RWPE2 (cell line): ENCODE data around the gene CKM.

Experiments
- ATAC-seq: fragments of 200-7000 bp; cut with Tn5 transposase; 3 replicates; pipeline ENCODE4 v1.9.1; 2021; ENCODE audit warnings: low read depth
- DNase-seq: peaks from one replicate; pipeline ENCODE4 v3.0.0-alpha.2; 2020; ENCODE audit warnings: low spot score
- H3K27ac ChIP-seq: fragments of 450-650 bp; 2 replicates; pipeline ENCODE4 v1.5.1; 2017; ENCODE audit warnings: mild to moderate bottlenecking; ENCODE audit not compliant: poor library complexity, severe bottlenecking
- H3K27me3 ChIP-seq: fragments of 250-450 bp; sonication (Bioruptor Pico); 2 replicates; pipeline ENCODE4 v1.5.1; 2021; ENCODE audit warnings: mild to moderate bottlenecking, moderate library complexity; ENCODE audit not compliant: insufficient read depth, poor library complexity, severe bottlenecking
- H3K36me3 ChIP-seq: fragments of 250-450 bp; sonication (Bioruptor Pico); 2 replicates; pipeline ENCODE4 v1.5.1; 2020; ENCODE audit warnings: low read depth, mild to moderate bottlenecking, moderate library complexity
- H3K4me1 ChIP-seq: fragments of 250-450 bp; sonication (Bioruptor Pico); 2 replicates; pipeline ENCODE4 v1.5.1; 2021; ENCODE audit warnings: mild to moderate bottlenecking, moderate library complexity; ENCODE audit not compliant: insufficient read depth, poor library complexity, severe bottlenecking
- H3K4me3 ChIP-seq: fragments of 250-450 bp; sonication (Bioruptor Pico); 2 replicates; pipeline ENCODE4 v1.5.1; 2021; ENCODE audit warnings: mild to moderate bottlenecking, moderate library complexity; ENCODE audit not compliant: severe bottlenecking
- H3K9me3 ChIP-seq: fragments of 250-450 bp; sonication (Bioruptor Pico); 2 replicates; pipeline ENCODE4 v1.5.1; 2021; ENCODE audit warnings: mild to moderate bottlenecking, moderate library complexity; ENCODE audit not compliant: severe bottlenecking
- CTCF ChIP-seq: fragments of 450-650 bp; IDR thresholded peaks from one replicate; pipeline ENCODE4 v1.5.1; 2017; ENCODE audit warnings: mild to moderate bottlenecking, moderate library complexity; ENCODE audit not compliant: poor library complexity, severe bottlenecking

The CKM gene

GRCh38 chr19:45305421-45305820, 17.3 kb downstream of the CKM start:
- Histone ChIP-seq H3K4me1 (peaks cover 4% of the 10 kb centered on the region), H3K27ac (no peak overlapping the region), H3K27me3 (no peaks in the 10 kb centered on the region), H3K36me3 (peaks cover 2% of the 10 kb centered on the region; the same call in 1 of the 2 replicates), H3K4me3 (no peak overlapping the region), H3K9me3 (no peaks in the 10 kb centered on the region)
- no peak for ATAC-seq
- no peak for DNase-seq
- TF ChIP-seq CTCF: no peak

- no peak overlapping the region for H3K27ac ChIP-seq
- ATAC-seq: no peak
- no peak for TF ChIP-seq CTCF
Measured at GRCh38 chr19:45305007-45305406, 17.7 kb downstream of the CKM start.

GRCh38 chr19:45304141-45304926, 18.3 kb downstream of the CKM start:
- H3K36me3 ChIP-seq: peaks cover 3% of the 10 kb centered on the region; the same call in 1 of the 2 replicates
- peaks cover 4% of the 10 kb centered on the region for H3K4me1 ChIP-seq
- H3K9me3 ChIP-seq: no peaks in the 10 kb centered on the region
- no peak overlapping the region for H3K4me3 ChIP-seq
- no peak for TF ChIP-seq CTCF
- 0 out of 3 replicates have a peak, but pooled peaks have one; percentile 3 for ATAC-seq
- H3K27ac ChIP-seq: no peak overlapping the region
- no peaks in the 10 kb centered on the region for H3K27me3 ChIP-seq
- DNase-seq: no peak

More at GRCh38 chr19:45305007-45305406, 17.7 kb downstream of the CKM start:
- Histone ChIP-seq H3K9me3 (no peaks in the 10 kb centered on the region), H3K4me3 (no peak overlapping the region), H3K27me3 (no peaks in the 10 kb centered on the region), H3K36me3 (peaks cover 3% of the 10 kb centered on the region; the same call in 1 of the 2 replicates), H3K4me1 (peaks cover 4% of the 10 kb centered on the region)
- no peak for DNase-seq

- peaks cover 4% of the 10 kb centered on the region for H3K4me1 ChIP-seq
- H3K27ac ChIP-seq: no peak overlapping the region
- ATAC-seq (no peak), DNase-seq (no peak)
- TF ChIP-seq CTCF: no peak
- H3K4me3 ChIP-seq: no peak overlapping the region
- H3K9me3 ChIP-seq: no peaks in the 10 kb centered on the region
- peaks cover 3% of the 10 kb centered on the region; the same call in 1 of the 2 replicates for H3K36me3 ChIP-seq
- H3K27me3 ChIP-seq: no peaks in the 10 kb centered on the region
Measured at GRCh38 chr19:45303269-45304060, 19.2 kb downstream of the CKM start.
